CMK (cell line): ENCODE data around the gene ETS2.
"Not testable (repeated sequence)": the region's sequence is repeated elsewhere in the genome, so short reads cannot be mapped to it uniquely, and the experiment has no call there.

Experiments used
- DNase-seq: peaks from one replicate; pipeline ENCODE4 v3.0.0-alpha.2; 2010; ENCODE audit warnings: low read depth

The ETS2 gene

DNA sequence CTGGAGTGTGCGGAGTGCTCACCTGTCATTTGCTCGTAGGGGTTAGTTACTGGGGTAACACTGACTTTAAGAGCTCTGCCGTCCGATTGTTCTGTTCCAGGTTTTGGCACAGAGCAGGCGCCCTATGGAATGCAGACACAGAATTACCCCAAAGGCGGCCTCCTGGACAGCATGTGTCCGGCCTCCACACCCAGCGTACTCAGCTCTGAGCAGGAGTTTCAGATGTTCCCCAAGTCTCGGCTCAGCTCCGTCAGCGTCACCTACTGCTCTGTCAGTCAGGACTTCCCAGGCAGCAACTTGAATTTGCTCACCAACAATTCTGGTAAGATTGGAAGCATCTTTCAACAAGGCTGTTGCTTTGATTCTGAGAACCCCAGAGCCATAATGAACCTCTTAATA, 12.6 kb downstream of the ETS2 start:
- no peak for DNase-seq

DNA sequence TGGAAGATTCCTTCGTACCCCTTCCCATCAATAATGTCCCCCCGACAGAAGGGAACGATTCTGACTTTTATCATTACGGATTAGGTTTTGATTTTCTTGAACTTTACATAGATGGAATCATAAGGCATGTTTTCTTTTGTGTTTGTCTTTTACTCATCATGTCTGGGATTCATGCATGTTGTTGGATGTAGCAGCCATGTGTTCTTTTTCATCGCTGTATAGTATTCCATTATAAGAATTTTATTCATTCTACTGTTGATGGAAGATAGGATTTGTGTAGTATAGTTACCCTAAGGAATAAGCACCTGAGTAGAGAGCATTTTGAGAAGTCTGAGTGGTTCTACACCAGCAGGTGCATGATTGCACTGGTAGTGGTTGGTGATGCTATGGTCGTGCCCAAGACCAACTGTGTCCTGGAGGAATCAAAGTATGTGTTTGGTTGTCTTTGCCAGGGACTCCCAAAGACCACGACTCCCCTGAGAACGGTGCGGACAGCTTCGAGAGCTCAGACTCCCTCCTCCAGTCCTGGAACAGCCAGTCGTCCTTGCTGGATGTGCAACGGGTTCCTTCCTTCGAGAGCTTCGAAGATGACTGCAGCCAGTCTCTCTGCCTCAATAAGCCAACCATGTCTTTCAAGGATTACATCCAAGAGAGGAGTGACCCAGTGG, 13.5 kb downstream of the ETS2 start:
- peak; percentile 54 for DNase-seq

DNA sequence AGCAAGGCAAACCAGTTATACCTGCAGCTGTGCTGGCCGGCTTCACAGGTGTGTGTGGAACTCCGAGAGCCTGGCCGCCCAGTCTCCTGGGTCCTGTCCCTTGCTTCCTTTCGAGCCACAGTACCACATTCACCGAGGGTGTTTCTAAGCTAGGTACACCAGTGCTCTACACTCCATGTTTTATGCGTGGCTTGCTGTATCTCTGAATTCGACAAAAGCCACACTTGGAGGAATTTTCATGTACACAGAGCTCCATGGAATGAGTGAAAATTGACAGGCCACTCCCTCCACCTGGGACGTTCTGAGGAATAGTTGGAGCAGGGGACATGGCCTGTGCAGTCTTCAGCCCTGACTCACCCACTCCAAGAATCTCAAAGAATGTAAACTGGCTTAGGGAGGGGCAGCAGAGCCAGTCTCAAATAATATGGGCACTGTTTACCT, 14.0 kb downstream of the ETS2 start:
- peak; percentile 33 for DNase-seq

DNA sequence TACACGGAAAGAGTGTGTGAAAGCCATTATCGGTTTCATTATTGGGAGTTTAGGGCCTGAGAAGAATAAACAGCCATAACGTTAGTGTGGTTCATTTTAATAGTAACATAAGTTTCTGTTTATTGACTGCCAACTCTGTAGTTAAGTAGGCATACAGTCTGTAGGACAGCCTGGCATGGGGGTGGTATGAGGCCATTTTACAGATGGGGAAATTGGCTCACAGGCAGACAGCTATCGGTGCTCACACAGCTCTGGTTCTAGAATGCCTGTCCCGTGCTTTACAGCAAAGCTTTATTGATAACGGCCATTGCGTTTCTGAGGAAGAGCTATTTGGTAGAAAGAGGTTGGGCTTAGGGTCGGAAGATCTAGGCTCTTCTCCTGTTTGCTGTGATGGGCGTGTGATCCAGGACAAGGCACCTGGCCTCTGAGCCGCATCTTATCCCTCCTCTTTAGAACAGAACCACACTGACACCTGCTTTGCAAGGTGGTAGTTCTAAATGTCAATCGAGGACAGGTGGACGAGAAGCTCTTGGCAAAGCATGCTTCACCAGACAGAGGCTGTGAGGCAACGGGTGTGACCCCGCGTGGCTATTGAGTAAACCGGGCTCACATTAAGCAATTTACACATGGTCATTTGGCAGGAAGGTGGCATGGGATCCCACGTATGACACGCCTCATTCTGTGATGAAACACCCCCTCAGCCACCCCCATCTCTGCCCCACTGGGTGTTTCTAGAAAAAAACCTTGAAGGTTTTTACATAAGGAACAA, 14.9 kb downstream of the ETS2 start:
- peak; percentile 46 for DNase-seq

DNA sequence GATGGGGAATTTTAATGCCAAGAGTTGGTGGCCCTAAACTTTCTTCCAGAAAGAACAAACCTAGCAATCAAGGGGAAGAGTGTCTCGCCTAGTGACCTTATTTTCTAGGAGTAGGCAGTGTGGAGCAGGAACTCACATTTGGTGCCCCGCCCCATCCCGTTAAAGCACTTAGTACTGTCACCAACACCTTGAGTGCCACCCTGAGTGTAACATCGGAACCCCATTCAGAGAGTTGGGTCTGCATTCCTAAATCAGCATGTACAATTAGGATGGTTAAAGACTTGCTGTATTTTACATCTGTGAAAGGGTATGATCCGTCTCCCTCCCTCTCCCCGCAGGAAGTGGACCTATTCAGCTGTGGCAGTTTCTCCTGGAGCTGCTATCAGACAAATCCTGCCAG, 15.5 kb downstream of the ETS2 start:
- DNase-seq, result peak; percentile 35

DNA sequence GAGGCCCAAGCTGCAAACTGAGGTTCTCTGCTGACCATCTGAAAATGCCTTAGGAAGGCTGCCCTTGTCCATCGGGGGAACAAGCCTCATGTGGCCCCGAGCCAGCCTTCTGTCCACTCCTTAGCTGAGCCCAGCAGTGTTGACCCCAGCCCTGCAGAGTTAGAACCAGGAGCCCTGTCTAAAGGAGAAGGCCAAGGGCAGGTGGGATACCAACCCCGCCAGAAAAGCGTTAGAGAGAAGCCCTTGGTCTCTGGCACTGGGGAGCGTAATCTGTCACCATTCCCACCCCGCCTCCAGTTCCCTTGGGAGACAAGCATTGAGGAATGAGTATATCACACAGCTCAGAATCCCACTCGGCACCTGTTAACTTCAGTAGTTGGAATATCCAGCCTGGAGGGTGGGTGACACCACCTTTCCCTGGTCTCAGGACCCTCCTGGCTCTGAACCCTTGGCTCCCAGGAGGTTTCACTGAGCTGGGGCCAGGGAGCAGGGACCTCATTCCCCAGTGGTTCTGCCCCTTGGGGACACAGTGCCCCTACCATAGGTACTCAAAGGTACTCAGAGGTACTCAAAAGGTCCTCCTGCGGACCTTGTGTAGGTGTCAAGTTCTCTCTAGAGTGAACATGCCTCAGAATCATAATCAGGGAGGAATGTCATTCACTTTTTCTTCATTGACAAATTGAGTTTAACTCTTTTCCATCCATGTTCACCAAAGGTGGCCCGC, 16.4 kb downstream of the ETS2 start:
- DNase-seq, result peak; percentile 37

DNA sequence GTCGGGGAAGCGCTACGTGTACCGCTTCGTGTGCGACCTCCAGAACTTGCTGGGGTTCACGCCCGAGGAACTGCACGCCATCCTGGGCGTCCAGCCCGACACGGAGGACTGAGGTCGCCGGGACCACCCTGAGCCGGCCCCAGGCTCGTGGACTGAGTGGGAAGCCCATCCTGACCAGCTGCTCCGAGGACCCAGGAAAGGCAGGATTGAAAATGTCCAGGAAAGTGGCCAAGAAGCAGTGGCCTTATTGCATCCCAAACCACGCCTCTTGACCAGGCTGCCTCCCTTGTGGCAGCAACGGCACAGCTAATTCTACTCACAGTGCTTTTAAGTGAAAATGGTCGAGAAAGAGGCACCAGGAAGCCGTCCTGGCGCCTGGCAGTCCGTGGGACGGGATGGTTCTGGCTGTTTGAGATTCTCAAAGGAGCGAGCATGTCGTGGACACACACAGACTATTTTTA, 17.1 kb downstream of the ETS2 start:
- DNase-seq, result no peak

DNA sequence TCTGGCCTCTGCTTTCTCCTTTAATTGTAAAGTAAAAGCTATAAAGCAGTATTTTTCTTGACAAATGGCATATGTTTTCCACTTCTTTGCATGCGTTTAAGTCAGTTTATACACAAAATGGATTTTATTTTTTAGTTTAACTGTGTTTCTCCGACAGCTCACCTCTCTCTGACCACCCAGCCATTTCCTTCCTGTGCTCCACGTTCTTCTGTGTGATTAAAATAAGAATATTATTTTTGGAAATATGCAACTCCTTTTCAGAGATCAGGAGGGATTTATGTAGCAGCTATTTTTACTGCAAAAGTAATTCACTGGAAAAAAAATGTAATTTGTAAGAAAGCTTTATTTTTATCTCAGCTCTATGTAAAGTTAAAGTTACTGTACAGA, 18.0 kb downstream of the ETS2 start:
- no peak for DNase-seq

DNA sequence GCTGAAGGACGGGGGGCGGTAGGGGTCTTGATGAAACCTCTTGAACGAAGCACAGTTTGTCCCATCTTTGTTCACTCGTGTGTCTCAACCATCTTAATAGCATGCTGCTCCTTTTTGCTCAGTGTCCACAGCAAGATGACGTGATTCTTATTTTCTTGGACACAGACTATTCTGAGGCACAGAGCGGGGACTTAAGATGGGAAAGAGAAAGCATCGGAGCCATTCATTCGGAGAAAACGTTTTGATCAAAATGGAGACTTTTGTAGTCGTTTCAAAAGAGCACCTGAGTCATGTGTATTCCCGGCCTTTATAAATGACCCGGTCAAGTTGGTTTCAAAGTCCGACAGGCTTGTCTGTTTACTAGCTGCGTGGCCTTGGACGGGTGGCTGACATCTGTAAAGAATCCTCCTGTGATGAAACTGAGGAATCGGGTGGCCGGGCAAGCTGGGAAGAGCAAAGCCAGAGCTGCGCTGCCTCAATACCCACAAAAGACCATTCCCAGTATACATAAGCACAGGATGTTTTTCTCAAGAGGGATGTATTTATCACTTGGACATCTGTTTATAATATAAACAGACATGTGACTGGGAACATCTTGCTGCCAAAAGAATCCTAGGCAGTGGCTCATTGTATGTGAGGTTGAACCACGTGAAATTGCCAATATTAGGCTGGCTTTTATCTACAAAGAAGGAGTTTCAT, 18.5 kb downstream of the ETS2 start:
- no peak for DNase-seq

DNA sequence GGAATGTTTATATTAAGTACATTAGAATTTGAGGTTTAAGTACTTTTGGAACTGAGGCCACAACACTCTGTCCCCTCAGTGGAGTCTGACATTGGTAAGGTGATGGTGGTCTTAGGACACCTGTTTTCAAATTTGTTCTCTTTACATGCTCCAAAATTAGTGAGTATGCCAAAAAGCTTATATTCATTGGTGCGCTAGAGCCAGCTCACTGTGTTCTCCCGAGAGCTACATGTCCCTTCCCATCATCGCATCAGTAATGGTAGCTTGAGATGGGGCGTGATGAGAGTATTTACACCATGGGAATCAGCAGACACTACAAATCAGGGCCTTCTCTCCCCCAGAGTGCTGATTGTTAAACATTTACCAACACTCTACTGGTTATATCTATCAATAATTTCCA, 19.5 kb downstream of the ETS2 start:
- no peak for DNase-seq

DNA sequence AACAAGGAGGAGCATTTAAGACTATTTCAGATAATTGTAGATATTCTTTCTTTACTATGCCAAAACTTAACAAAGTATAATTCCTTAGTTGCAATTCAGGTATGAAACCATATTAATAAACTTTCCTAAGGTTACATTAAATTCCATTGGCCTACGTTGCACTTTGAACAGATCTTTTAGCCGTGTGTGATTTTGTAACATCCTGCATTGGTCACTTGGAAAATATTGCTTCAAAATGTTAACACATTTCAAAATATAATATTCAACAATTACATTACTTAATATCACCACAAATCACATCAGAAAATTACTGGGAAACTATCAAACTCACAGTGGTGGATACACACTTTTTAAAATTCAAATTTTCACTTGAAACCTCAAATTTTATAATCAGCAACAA, 20.2 kb downstream of the ETS2 start:
- no peak for DNase-seq

DNA sequence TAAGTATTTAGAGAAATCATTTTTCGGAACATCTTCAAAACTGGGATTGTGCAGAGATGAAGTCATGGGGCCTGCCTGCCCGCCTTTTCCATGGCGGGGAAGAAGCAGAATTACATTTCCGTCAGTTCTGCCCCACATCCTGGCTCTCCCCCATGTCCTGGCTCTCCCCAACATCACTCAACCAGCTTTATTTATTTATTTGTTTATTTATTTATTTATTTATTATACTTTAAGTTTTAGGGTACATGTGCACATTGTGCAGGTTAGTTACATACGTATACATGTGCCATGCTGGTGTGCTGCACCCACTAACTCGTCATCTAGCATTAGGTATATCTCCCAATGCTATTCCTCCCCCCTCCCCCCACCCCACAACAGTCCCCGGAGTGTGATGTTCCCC, 22.4 kb downstream of the ETS2 start:
- not testable (repeated sequence) for DNase-seq

DNA sequence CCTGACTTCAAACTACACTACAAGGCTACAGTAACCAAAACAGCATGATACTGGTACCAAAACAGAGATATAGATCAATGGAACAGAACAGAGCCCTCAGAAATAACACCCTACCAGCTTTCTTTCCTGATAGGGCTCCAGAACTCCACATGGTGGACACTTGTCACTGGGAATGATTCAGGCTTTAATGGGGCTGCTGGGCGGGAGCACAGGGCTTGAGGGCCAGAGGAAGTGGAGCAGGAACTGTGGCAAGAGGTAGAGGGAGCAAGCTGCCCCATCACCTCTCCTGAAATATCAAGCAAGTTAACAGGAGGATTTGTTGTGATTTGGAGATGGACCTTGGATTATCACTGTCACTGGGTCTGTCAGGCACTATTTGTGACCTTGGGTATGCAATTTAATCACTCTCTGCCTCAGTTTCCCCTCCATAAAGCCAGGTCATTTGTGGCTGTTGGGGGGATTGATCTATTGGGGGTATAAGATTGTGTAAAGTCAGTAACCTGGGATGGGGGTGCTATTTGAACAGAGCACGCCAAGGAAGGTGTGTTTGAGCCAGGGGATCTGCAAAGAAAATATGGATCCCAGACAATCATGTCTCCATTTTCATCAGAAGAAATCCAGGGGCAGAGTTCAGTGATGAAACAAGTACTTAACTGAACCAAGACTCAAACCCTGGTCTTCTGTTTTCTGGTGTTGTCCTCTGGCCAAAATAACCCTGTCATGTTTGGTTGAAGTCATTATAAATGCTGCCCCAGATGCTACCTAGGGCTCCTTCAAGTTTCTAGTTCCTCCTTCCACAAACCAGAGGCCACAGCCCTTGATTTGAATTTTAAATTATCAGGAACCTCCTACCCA, 25.2 kb downstream of the ETS2 start:
- no peak for DNase-seq

DNA sequence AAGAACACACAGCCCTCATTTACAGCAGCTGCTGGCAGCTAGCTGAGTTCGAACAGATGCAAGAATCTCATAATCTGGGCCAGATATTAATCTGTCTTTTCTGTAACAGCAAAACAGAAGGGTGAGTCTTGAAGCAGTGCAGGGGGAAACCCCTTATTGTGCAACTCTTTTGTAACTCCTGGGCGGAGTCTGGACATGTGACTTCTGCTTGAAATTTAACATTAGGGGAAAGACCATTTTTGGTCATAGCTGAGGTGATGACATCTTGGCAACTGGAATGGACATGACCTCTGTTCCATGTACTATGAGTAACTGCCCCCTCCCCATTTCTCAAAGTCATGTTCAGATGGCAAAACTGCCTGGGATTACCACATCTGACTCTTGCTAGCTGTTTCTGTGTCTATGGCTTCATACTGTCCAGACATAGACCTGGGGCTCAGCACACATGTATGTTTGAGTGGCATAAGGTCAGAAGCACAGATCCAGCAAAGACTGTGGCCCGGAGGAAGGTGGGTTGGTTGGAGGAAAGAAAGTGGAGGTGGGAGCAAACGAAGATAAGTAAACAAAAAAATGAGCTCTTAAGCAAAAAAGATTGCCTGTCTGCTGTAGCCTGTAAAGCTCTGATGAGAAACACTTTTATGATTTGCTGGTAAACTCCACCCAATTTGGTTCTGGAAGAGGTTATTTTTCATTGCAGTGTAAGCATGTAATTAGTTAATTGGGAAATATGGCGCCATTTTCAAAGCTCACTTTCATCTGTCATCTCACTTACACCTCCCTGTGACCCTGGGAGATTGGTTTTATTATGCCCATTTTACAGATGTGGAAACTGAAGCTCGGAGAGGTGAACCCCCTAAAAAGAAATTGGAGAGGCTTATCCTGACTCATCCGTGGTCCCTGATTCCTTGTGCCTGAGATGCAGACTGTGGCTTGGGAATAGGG, 26.1 kb downstream of the ETS2 start:
- DNase-seq, result peak; percentile 71

DNA sequence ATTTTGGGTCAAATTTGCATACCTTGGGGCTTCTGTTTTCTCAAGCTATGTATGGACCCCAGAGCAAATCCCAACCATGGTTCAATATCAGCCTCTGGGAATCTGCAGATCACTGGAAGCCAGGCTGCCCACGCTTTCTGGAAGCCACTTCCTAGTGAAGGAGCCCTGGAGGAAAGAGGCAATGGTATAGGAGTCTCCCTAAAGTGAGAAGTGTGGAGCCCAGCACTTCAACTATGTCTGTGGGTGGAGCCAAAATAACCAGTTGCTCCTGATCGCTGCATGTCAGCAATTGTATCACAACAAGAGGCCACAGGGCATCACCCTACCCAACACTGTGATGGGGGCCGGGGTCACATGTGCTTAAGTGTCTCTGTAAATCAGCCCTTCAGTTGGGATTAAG, 26.9 kb downstream of the ETS2 start:
- no peak for DNase-seq

DNA sequence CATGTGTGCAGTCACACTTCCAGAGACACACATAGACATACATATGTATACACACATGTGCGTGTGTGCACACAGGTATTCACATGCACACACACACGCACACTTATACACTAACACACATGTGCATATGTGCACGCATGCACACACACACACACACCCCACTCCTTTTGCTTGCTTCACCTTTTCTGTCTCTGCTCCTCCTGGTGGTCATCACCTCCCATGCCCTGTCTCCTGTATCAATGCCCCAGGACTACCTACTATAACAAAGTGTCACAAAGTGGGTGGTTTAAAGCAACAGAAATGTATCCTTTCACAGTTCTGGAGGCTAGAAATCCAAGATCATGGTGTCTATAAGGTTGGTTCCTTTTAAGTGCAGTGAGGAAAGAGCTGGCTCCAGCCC, 27.4 kb downstream of the ETS2 start:
- DNase-seq, result no peak

DNA sequence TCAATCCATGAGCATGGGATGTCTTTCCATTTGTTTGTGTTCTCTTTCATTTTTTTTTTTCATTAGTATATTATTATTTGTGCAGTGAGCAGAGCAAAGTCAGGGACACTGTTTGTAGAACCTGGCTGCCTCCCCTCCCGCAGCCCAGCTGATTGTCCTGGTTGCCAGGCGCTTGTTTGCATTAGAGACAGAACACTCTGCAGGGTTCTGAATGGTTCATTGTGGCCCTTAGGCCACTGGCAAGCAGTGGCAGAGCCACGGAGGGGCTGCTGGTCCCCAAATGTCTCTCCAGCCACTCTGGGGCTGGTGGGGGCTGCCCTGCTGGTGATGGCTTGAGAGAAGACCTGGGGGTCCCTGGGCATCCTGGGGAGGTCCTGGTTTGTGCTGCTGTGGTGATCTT, 29.0 kb downstream of the ETS2 start:
- DNase-seq, result no peak

DNA sequence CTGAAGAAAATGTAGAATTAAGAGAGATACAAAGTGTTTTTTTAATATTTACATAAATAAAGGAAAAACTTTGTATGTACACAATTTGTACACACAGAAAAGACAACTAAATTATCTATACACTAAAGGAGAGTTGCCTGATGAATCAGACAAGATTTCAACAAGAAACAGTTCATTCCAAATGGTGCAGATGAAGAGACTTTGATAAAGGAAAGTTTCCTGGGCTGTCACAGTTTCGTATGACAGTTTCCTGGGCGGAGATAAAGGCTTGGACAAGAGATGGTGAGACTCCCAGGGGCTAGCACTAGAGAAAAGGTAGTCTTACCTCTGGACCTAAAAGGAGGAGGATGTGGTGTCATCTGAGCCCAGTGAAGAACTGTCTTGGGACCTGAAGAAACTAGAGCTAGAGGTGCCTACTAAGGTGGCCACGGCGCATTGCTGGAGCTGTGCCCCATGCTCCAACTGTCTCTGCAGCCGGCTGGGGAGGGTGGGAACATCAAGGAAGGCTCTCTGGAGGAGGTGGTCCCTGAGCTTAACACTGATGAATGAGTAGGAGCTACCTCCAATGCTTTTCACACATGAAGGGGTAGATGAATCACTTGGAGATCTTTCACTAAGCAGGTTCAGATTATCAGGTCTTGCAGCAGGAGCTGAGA, 32.2 kb downstream of the ETS2 start:
- DNase-seq, result no peak

DNA sequence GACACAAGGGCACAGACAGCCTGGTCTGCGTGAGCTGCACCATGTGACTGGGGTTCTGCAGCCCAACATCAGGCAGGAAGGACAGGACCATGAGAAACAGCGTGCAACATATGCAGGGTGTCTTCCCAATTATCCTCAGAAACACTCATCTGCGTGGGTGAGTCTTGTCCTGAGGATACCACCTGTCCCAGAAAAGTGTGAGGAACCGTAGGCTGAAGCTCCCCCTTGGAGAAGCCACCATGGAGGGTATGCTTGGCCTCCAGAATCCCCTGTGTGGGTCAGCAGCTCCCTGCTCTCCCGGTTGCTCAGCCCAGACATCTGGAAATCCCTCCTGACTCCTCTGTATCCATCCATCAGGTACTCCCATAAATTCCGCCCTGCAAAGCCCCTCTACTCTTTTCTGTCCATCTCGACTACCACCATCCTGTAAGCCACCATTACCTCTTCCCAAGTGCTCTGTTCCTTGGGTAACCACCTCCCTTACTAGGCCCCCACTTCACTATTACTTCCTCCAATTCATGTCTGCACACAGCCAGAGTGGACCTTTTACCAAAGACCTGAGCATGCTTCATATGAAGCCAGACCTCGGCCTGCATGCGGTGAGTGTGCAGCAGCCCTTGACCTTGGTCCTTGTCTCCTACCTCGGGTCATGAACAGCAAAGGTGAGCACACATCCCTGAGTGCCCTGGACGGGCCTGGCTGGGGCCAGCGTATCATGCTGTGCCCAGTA, 33.0 kb downstream of the ETS2 start:
- DNase-seq, result no peak
